BLaER1 (cell line): ENCODE measurements around the gene LVRN.
"Not testable (repeated sequence)": the region's sequence is repeated elsewhere in the genome, so short reads cannot be mapped to it uniquely, and the experiment has no call there.

Experiments used
- H3K27ac ChIP-seq: shearing (Covaris generic); formaldehyde crosslinking; 2 replicates; pipeline ENCODE4 v1.8.1; 2022
- H3K27me3 ChIP-seq: shearing (Covaris generic); formaldehyde crosslinking; 2 replicates; pipeline ENCODE4 v1.8.1; 2022
- H3K36me3 ChIP-seq: shearing (Covaris generic); formaldehyde crosslinking; 2 replicates; pipeline ENCODE4 v1.8.1; 2022
- H3K4me1 ChIP-seq: shearing (Covaris generic); formaldehyde crosslinking; 2 replicates; pipeline ENCODE4 v1.8.1; 2022
- H3K4me2 ChIP-seq: shearing (Covaris generic); formaldehyde crosslinking; 2 replicates; pipeline ENCODE4 v1.8.1; 2022
- H3K4me3 ChIP-seq: shearing (Covaris generic); formaldehyde crosslinking; 2 replicates; pipeline ENCODE4 v1.8.1; 2022
- H3K9ac ChIP-seq: shearing (Covaris generic); formaldehyde crosslinking; 2 replicates; pipeline ENCODE4 v1.8.1; 2022
- H3K9me3 ChIP-seq: shearing (Covaris generic); formaldehyde crosslinking; 2 replicates; pipeline ENCODE4 v1.8.1; 2022
- H4K20me1 ChIP-seq: shearing (Covaris generic); formaldehyde crosslinking; 2 replicates; pipeline ENCODE4 v1.8.1; 2022
- Cebpa-rat ChIP-seq: shearing (Covaris generic); IDR thresholded peaks from 2 replicates; pipeline ENCODE4 v1.8.1; 2022

LVRN gene, protein sequence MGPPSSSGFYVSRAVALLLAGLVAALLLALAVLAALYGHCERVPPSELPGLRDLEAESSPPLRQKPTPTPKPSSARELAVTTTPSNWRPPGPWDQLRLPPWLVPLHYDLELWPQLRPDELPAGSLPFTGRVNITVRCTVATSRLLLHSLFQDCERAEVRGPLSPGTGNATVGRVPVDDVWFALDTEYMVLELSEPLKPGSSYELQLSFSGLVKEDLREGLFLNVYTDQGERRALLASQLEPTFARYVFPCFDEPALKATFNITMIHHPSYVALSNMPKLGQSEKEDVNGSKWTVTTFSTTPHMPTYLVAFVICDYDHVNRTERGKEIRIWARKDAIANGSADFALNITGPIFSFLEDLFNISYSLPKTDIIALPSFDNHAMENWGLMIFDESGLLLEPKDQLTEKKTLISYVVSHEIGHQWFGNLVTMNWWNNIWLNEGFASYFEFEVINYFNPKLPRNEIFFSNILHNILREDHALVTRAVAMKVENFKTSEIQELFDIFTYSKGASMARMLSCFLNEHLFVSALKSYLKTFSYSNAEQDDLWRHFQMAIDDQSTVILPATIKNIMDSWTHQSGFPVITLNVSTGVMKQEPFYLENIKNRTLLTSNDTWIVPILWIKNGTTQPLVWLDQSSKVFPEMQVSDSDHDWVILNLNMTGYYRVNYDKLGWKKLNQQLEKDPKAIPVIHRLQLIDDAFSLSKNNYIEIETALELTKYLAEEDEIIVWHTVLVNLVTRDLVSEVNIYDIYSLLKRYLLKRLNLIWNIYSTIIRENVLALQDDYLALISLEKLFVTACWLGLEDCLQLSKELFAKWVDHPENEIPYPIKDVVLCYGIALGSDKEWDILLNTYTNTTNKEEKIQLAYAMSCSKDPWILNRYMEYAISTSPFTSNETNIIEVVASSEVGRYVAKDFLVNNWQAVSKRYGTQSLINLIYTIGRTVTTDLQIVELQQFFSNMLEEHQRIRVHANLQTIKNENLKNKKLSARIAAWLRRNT

GRCh38 chr5:115962239-115962564 is at the start of gene LVRN:
Gene LVRN (plus strand): TSS chr5:115962475. CDS start chr5:115962618, 143 bp downstream.
- H3K4me3 ChIP-seq: no peak within 1 kb of the TSS
- no peak within 1 kb of the TSS for H3K9ac ChIP-seq
- H3K27ac ChIP-seq: no peak within 1 kb of the TSS
- H3K4me2 ChIP-seq: no peak within 1 kb of the TSS
- no peaks in the 10 kb centered on the region for H3K4me1 ChIP-seq
- H3K9me3 ChIP-seq: peaks cover 21% of the 10 kb centered on the region
- no peaks in the 10 kb centered on the region for H3K27me3 ChIP-seq
- no peaks in the 10 kb centered on the region for H4K20me1 ChIP-seq
- TF ChIP-seq Cebpa-rat: no peak
- no peaks in the 10 kb centered on the region for H3K36me3 ChIP-seq

DNA sequence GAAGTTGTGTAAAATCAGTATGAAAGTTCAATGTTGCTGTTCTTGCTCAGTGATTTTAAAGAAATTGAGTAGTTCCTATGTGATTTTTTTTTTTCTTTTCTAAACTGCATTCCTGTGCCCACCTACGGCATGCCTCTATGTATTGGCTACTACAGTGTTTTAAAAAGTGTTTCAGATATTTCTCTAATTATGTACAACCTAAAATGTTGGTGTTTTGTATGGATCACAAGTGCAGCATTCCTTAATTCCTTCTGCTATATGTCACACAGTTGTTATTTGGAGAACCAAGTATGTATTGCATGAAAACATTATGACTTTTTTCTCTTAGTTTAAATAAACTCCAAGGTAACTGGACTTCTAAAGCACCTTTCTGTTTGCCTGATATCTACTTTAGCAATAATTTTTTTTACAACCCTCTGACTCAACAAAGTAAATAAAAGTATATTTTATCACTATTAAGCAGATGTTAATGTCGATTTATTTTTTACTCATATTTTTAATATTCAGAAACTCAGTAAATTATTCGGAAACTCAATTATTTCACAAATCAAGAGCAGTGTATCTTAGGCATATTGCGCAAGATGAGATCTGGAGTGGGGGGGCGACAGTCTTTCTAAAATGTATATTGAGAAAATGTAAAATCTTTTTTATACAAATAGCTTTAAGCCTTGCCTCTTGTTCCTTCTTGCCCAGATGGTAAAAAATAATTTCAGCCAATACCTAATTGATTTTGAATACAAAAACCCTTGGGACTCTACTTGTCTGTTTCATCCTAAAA is 48.5 kb upstream of the LVRN start:
- H3K9me3 ChIP-seq, H4K20me1 ChIP-seq, H3K36me3 ChIP-seq, H3K4me1 ChIP-seq, H3K9ac ChIP-seq, H3K27ac ChIP-seq, H3K4me3 ChIP-seq, H3K27me3 ChIP-seq, H3K4me2 ChIP-seq: not testable (repeated sequence)
- peak; percentile 71; the same call in 1 of the 2 replicates for TF ChIP-seq Cebpa-rat

DNA sequence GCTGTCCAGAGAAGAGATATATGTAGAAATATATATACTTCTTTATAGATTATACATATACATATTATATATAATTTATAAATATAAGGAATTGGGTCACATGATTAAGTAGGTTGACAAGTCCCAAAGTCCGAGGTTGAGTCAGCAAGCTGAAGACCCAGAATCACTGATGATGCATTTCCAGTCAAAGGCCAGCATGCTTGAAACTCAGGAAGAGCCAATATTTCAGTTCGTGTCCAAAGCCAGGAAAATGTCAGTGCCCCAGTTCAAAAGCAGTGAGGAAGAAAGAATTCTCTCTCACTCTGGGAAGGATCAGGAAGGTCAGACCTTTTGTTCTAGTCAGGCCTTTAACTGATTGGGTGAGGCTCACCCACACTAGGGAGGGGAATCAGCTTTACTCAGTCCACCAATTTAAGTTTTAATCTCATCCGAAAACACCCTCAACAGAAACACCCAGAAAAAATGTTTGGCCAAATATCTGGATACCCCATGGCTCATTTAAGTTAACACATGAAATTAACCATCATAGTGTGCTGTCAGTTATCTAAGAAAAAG is 42.0 kb upstream of the LVRN start:
- Histone ChIP-seq H3K4me3 (no peak overlapping the region), H3K4me2 (no peak overlapping the region), H3K27ac (no peak overlapping the region), H3K9ac (no peak overlapping the region), H3K27me3 (no peaks in the 10 kb centered on the region), H3K36me3 (no peaks in the 10 kb centered on the region), H4K20me1 (no peaks in the 10 kb centered on the region), H3K4me1 (no peaks in the 10 kb centered on the region), H3K9me3 (no peaks in the 10 kb centered on the region)
- no peak for TF ChIP-seq Cebpa-rat

GRCh38 chr5:115928578-115929407 is 33.5 kb upstream of the LVRN start:
- not testable (repeated sequence) for H3K4me3 ChIP-seq, H3K27me3 ChIP-seq, H3K4me1 ChIP-seq, H3K36me3 ChIP-seq, H3K9me3 ChIP-seq, H3K4me2 ChIP-seq, H3K9ac ChIP-seq, H3K27ac ChIP-seq, H4K20me1 ChIP-seq

DNA sequence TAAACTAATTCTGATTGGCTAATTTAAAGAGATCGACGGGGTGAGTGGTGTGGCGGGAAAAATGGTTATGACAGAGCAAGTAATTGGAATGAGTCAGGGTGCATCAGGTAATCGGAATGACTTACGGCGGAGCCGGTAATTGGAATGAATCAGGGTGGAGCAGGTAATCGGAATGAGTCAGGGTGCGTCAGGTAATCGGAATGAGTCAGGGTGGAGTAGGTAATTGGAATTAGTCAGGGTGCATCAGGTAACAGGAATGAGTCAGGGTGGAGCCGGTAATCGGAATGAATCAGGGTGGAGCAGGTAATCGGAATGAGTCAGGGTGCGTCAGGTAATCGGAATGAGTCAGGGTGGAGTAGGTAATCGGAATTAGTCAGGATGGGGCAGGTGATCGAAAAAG is 32.1 kb upstream of the LVRN start:
- H3K9ac ChIP-seq, H3K27me3 ChIP-seq, H3K4me1 ChIP-seq, H3K4me3 ChIP-seq, H3K9me3 ChIP-seq, H3K36me3 ChIP-seq, H4K20me1 ChIP-seq, H3K27ac ChIP-seq, H3K4me2 ChIP-seq: not testable (repeated sequence)

- Histone ChIP-seq H3K4me1 (peaks cover 8% of the 10 kb centered on the region), H3K4me2 (no peak overlapping the region), H3K9me3 (no peaks in the 10 kb centered on the region), H3K4me3 (no peak overlapping the region), H4K20me1 (no peaks in the 10 kb centered on the region), H3K27ac (no peak overlapping the region), H3K27me3 (no peaks in the 10 kb centered on the region), H3K9ac (no peak overlapping the region), H3K36me3 (no peaks in the 10 kb centered on the region)
- no peak for TF ChIP-seq Cebpa-rat
Observed at GRCh38 chr5:115930630-115931337, 31.5 kb upstream of the LVRN start.

DNA sequence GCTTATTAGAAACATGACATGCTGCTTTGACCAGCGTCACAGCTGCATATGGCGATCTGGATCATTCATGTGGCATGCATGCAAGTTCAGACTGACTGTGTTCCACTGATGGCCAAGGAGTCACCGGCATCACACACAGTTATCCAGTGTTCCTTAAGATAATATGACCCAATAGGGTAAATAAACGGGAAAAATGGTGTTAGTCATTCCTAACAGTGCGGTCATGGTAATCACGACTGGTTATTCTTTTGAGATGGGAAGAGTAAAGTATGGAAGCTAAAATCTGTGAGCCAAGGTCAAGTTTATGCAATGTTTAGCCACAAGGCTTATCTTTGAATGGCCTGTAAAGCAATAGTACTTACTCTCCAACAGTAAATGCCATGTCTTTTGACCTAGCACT is 29.3 kb upstream of the LVRN start:
- Histone ChIP-seq H3K4me3 (no peak overlapping the region), H3K27me3 (no peaks in the 10 kb centered on the region), H4K20me1 (no peaks in the 10 kb centered on the region), H3K36me3 (no peaks in the 10 kb centered on the region), H3K9me3 (no peaks in the 10 kb centered on the region), H3K27ac (no peak overlapping the region), H3K9ac (no peak overlapping the region), H3K4me2 (no peak overlapping the region), H3K4me1 (peaks cover 8% of the 10 kb centered on the region)
- TF ChIP-seq Cebpa-rat: no peak

DNA sequence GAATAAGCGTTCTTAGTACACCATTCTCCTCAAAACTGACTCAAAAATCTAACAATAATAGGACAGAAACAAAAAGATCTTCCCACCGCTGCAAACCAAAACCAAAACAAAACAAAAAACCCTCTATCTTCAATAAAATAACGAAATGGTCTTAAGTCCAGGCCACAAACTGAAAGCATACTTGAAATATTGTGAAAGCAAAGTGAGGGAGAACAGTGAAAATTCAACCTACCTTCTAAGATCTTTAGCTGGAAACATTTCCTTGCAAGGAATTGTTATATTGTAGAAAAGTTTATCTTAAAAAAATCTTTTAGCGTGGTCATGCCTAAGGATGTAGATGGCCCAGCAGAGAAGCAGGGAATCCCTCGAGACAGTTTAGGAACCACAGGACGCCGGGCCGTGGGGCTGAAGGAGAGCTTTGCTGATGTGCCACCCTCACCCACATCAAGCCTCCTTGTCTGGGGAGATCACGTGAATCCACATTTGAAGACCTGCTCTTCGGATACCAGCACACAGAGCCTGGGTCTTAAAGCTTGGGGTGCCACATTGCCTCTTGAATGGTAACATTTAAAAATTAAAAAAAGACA is 27.8 kb upstream of the LVRN start:
- peak overlapping the region; percentile 49 for H3K4me2 ChIP-seq
- no peak overlapping the region for H3K4me3 ChIP-seq
- no peak overlapping the region for H3K9ac ChIP-seq
- no peaks in the 10 kb centered on the region for H3K27me3 ChIP-seq
- no peaks in the 10 kb centered on the region for H3K36me3 ChIP-seq
- no peaks in the 10 kb centered on the region for H3K9me3 ChIP-seq
- TF ChIP-seq Cebpa-rat: no peak
- peaks cover 8% of the 10 kb centered on the region for H3K4me1 ChIP-seq
- no peaks in the 10 kb centered on the region for H4K20me1 ChIP-seq
- no peak overlapping the region for H3K27ac ChIP-seq
